ENCODE results near the gene BMPR1B. TPM values are rescaled to one million over a fixed set of nuclear protein-coding genes. Genes with fewer than 3 reads are reported as not detected.

The BMPR1B gene
- total RNA-seq, 1 donor from 2014 or later, result 26.8 TPM

DNA sequence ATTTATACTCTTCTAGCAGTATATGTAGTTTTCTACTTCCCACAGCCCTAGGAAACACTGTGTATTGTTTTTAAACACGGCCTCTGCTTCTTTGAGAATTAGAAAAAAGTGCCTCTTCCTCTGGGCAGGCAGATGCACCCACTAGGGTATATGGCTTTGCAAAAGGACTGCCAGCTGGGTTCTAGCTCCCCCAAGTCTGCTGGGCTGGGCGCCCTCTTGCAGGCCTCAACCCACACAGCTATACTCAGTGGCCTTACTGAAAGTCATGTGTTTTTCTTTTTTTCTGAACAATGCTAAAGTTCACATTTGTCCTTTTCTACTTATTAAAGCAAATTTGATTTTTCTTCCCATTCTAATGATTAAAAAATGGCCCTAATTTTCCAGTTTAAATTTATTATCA, 35.5 kb upstream of the BMPR1B start:
- H3K27ac Mint-ChIP-seq (ENCODE audit: unreplicated experiment), result peak overlapping the region; percentile 21
- peaks cover 2% of the 10 kb centered on the region for H3K9me3 Mint-ChIP-seq
- no peaks in the 10 kb centered on the region for H3K27me3 Mint-ChIP-seq (ENCODE audit: low read depth)
- H3K4me3 Mint-ChIP-seq, result no peak overlapping the region
- H3K36me3 Mint-ChIP-seq (ENCODE audit: low read depth), result no peaks in the 10 kb centered on the region
- no peak for TF ChIP-seq CTCF (conservative IDR thresholded peaks at IDR 0.05)
- DNase-seq (ENCODE audit: low read depth, low spot score), result no peak
- no peaks in the 10 kb centered on the region for H3K4me1 Mint-ChIP-seq

- H3K4me3 Mint-ChIP-seq, result no peak overlapping the region
- no peak for DNase-seq (ENCODE audit: low read depth, low spot score)
- no peaks in the 10 kb centered on the region for H3K27me3 Mint-ChIP-seq (ENCODE audit: low read depth)
- peaks cover 2% of the 10 kb centered on the region for H3K9me3 Mint-ChIP-seq
- no peaks in the 10 kb centered on the region for H3K36me3 Mint-ChIP-seq (ENCODE audit: low read depth)
- H3K4me1 Mint-ChIP-seq, result no peaks in the 10 kb centered on the region
- no peak for TF ChIP-seq CTCF (conservative IDR thresholded peaks at IDR 0.05)
- H3K27ac Mint-ChIP-seq (ENCODE audit: unreplicated experiment), result no peak overlapping the region
These were observed 35.0 kb upstream of the BMPR1B start for GRCh38 chr4:94722748-94723147.

GRCh38 chr4:94724016-94724790, 33.6 kb upstream of the BMPR1B start:
- no peak overlapping the region for H3K27ac Mint-ChIP-seq (ENCODE audit: unreplicated experiment)
- H3K4me1 Mint-ChIP-seq, result no peaks in the 10 kb centered on the region
- no peak overlapping the region for H3K4me3 Mint-ChIP-seq
- no peaks in the 10 kb centered on the region for H3K36me3 Mint-ChIP-seq (ENCODE audit: low read depth)
- TF ChIP-seq CTCF (conservative IDR thresholded peaks at IDR 0.05), result no peak
- peaks cover 2% of the 10 kb centered on the region for H3K9me3 Mint-ChIP-seq
- no peaks in the 10 kb centered on the region for H3K27me3 Mint-ChIP-seq (ENCODE audit: low read depth)
- no peak for DNase-seq (ENCODE audit: low read depth, low spot score)

DNA sequence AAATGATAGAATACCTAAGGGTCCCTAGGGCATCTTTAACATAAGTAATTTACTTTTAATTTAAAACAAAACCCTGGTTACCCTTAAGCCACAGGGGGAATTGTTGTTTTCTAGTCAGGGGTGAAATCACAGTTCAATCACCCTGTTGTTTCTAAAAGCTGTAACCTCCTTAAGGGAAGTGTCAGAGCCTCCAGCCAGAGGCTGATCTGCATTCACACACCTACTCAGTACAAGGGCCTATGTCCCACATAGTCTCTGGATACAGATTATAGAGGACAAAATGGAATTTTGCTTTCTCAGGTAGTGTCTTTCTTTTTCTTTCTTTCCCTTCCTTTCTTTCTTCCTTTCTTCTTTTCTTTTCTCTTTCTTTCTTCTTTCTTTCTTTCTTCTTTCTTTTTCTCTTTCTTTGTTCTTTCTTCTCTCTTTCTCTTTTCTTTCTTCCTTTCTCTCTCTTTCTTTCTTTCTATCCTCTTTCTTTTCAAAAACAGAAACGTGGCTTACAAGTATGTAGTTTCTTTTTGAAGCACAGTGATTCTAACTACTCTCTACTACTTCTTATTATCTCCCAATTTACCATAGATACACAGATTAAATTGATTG, 31.1 kb upstream of the BMPR1B start:
- TF ChIP-seq CTCF (conservative IDR thresholded peaks at IDR 0.05), result no peak
- Mint-ChIP-seq H3K9me3 (no peaks in the 10 kb centered on the region), H3K27ac (ENCODE audit: unreplicated experiment) (no peak overlapping the region), H3K36me3 (ENCODE audit: low read depth) (no peaks in the 10 kb centered on the region), H3K27me3 (ENCODE audit: low read depth) (no peaks in the 10 kb centered on the region), H3K4me1 (no peaks in the 10 kb centered on the region), H3K4me3 (no peak overlapping the region)
- no peak for DNase-seq (ENCODE audit: low read depth, low spot score)

- Mint-ChIP-seq H3K4me3 (no peak overlapping the region), H3K27ac (ENCODE audit: unreplicated experiment) (no peak overlapping the region), H3K9me3 (no peaks in the 10 kb centered on the region), H3K36me3 (ENCODE audit: low read depth) (no peaks in the 10 kb centered on the region), H3K27me3 (ENCODE audit: low read depth) (no peaks in the 10 kb centered on the region), H3K4me1 (no peaks in the 10 kb centered on the region)
- no peak for TF ChIP-seq CTCF (conservative IDR thresholded peaks at IDR 0.05)
- DNase-seq (ENCODE audit: low read depth, low spot score), result no peak
These were observed 29.5 kb upstream of the BMPR1B start for GRCh38 chr4:94728056-94728766.

Measured in neural crest cell (in vitro differentiated cells).